ENCODE data around the gene NPM1. TPM values are rescaled to one million over a fixed set of nuclear protein-coding genes. Genes with fewer than 3 reads are reported as not detected.
"Not testable (repeated sequence)": the region's sequence is repeated elsewhere in the genome, so short reads cannot be mapped to it uniquely, and the experiment has no call there.

The NPM1 gene
- total and polyA plus RNA-seq, 4 donors: 133 to 959 (median 363) TPM

- no peaks in the 10 kb centered on the region for H3K27me3 ChIP-seq (ENCODE audit: control insufficient read depth in 4 of 4, insufficient read depth in 4 of 4, low read length in 3 of 4)
- no peaks in the 10 kb centered on the region for H3K9me3 ChIP-seq (ENCODE audit: control insufficient read depth in 4 of 4, low read length in 3 of 4)
- no peak overlapping the region for H3K9ac ChIP-seq (ENCODE audit: low read depth in 1 of 2, low read length in 2 of 2)
- no peak overlapping the region for H3K27ac ChIP-seq (ENCODE audit: low read depth in 1 of 2, low read length in 2 of 2)
- H3K36me3 ChIP-seq (ENCODE audit: control insufficient read depth in 4 of 4, insufficient read depth in 3 of 4, low read depth in 1 of 4, low read length in 3 of 4): no peaks in the 10 kb centered on the region
- H3K4me3 ChIP-seq (ENCODE audit: low read depth in 1 of 3, low read length in 3 of 3): no peak overlapping the region
- no peak for DNase-seq (ENCODE audit: low spot score)
- no peaks in the 10 kb centered on the region for H3K4me1 ChIP-seq (ENCODE audit: control insufficient read depth in 4 of 4, insufficient read depth in 4 of 4, low read length in 3 of 4)
- TF ChIP-seq SP1 (IDR thresholded peaks at IDR 0.05): no peak
- WGBS: 94% methylated on average over 2 of the region's 2 CpGs
These were observed 29.8 kb upstream of the NPM1 start for GRCh38 chr5:171357843-171358242.

GRCh38 chr5:171361151-171361550 lies 26.5 kb upstream of the NPM1 start:
- DNase-seq (ENCODE audit: low spot score); H3K4me3 ChIP-seq (ENCODE audit: low read depth in 1 of 3, low read length in 3 of 3); H3K9ac ChIP-seq (ENCODE audit: low read depth in 1 of 2, low read length in 2 of 2); H3K27ac ChIP-seq (ENCODE audit: low read depth in 1 of 2, low read length in 2 of 2); H3K27me3 ChIP-seq (ENCODE audit: control insufficient read depth in 4 of 4, insufficient read depth in 4 of 4, low read length in 3 of 4); H3K9me3 ChIP-seq (ENCODE audit: control insufficient read depth in 4 of 4, low read length in 3 of 4); H3K4me1 ChIP-seq (ENCODE audit: control insufficient read depth in 4 of 4, insufficient read depth in 4 of 4, low read length in 3 of 4); H3K36me3 ChIP-seq (ENCODE audit: control insufficient read depth in 4 of 4, insufficient read depth in 3 of 4, low read depth in 1 of 4, low read length in 3 of 4): not testable (repeated sequence)
- WGBS: 78% methylated on average over 7 of the region's 7 CpGs

- not testable (repeated sequence) for H3K4me1 ChIP-seq (ENCODE audit: control insufficient read depth in 4 of 4, insufficient read depth in 4 of 4, low read length in 3 of 4); H3K4me3 ChIP-seq (ENCODE audit: low read depth in 1 of 3, low read length in 3 of 3); H3K27me3 ChIP-seq (ENCODE audit: control insufficient read depth in 4 of 4, insufficient read depth in 4 of 4, low read length in 3 of 4); DNase-seq (ENCODE audit: low spot score); H3K27ac ChIP-seq (ENCODE audit: low read depth in 1 of 2, low read length in 2 of 2); H3K36me3 ChIP-seq (ENCODE audit: control insufficient read depth in 4 of 4, insufficient read depth in 3 of 4, low read depth in 1 of 4, low read length in 3 of 4); H3K9me3 ChIP-seq (ENCODE audit: control insufficient read depth in 4 of 4, low read length in 3 of 4); H3K9ac ChIP-seq (ENCODE audit: low read depth in 1 of 2, low read length in 2 of 2)
- 96% methylated on average over 3 of the region's 3 CpGs for WGBS
These were observed 24.4 kb upstream of the NPM1 start for GRCh38 chr5:171363249-171363648.

GRCh38 chr5:171363846-171364245 lies 23.8 kb upstream of the NPM1 start:
- no peak for DNase-seq (ENCODE audit: low spot score)
- Histone ChIP-seq H3K4me1 (ENCODE audit: control insufficient read depth in 4 of 4, insufficient read depth in 4 of 4, low read length in 3 of 4) (no peaks in the 10 kb centered on the region), H3K4me3 (ENCODE audit: low read depth in 1 of 3, low read length in 3 of 3) (no peak overlapping the region), H3K9me3 (ENCODE audit: control insufficient read depth in 4 of 4, low read length in 3 of 4) (no peaks in the 10 kb centered on the region), H3K9ac (ENCODE audit: low read depth in 1 of 2, low read length in 2 of 2) (no peak overlapping the region), H3K36me3 (ENCODE audit: control insufficient read depth in 4 of 4, insufficient read depth in 3 of 4, low read depth in 1 of 4, low read length in 3 of 4) (no peaks in the 10 kb centered on the region), H3K27ac (ENCODE audit: low read depth in 1 of 2, low read length in 2 of 2) (no peak overlapping the region), H3K27me3 (ENCODE audit: control insufficient read depth in 4 of 4, insufficient read depth in 4 of 4, low read length in 3 of 4) (no peaks in the 10 kb centered on the region)
- TF ChIP-seq CTCF (IDR thresholded peaks at IDR 0.05; ENCODE audit: low read depth, low read length, missing input control) (no peak), YY1 (IDR thresholded peaks at IDR 0.05) (no peak), GABPA (IDR thresholded peaks at IDR 0.05 in 1 of 2, conservative IDR thresholded peaks at IDR 0.05 in 1 of 2) (no peak), RAD21 (IDR thresholded peaks at IDR 0.05) (no peak), MAX (IDR thresholded peaks at IDR 0.05) (no peak), NR2F2 (IDR thresholded peaks at IDR 0.05) (no peak), RXRA (IDR thresholded peaks at IDR 0.05) (no peak), FOXA1 (IDR thresholded peaks at IDR 0.05) (no peak), ZBTB33 (IDR thresholded peaks at IDR 0.05) (no peak), HNF4G (IDR thresholded peaks at IDR 0.05) (no peak), FOXA2 (IDR thresholded peaks at IDR 0.05) (no peak), ATF3 (IDR thresholded peaks at IDR 0.05) (no peak)
- 57% methylated on average over 3 of the region's 3 CpGs for whole genome bisulfite sequencing

Measured in liver (tissue), 9 donors.